ENCODE measurements around the gene RPLP2.
A peak's percentile ranks its signal among the peaks of the same experiment; 100 is the strongest.

The RPLP2 gene

GRCh38 chr11:764322-765024 lies 45.3 kb upstream of the RPLP2 start:
- H3K27ac ChIP-seq (ENCODE audit: insufficient read depth in 1 of 2, low read depth in 1 of 2, low read length in 2 of 2, poor library complexity in 1 of 2, severe bottlenecking in 2 of 2): no peak overlapping the region
- no peaks in the 10 kb centered on the region for H3K9me3 ChIP-seq (ENCODE audit: control extremely low read depth in 1 of 5, control insufficient read depth in 4 of 5, insufficient read depth in 2 of 5, low read depth in 1 of 5, low read length in 4 of 5)
- ChIA-PET POLR2A (interaction anchor here (0.7 kb wide), 1 partner anchor 16 kb away, joined by 3 read pairs; no protein-coding TSS in a partner anchor), CTCF (interaction anchor here (0.9 to 5.0 kb wide), 12 partner anchors 9 to 207 kb away, joined by 3 to 50 read pairs (median 6); partner anchors contain the start of gene TALDO1)
- H3K4me1 ChIP-seq (ENCODE audit: control extremely low read depth in 1 of 4, control insufficient read depth in 4 of 4, insufficient read depth in 4 of 4, low read length in 3 of 4): no peaks in the 10 kb centered on the region
- 94% methylated on average over 16 of the region's 18 CpGs for WGBS (ENCODE audit: insufficient coverage)
- H3K36me3 ChIP-seq (ENCODE audit: control insufficient read depth in 4 of 4, insufficient read depth in 4 of 4, low read length in 3 of 4): peaks cover 12 to 72% (median 56%) of the 10 kb centered on the region in 4 experiments
- H3K27me3 ChIP-seq (replicated peaks in 2 of 5; ENCODE audit: control insufficient read depth in 4 of 5, insufficient read depth in 5 of 5, low read length in 4 of 5): no peaks in the 10 kb centered on the region
- H3K4me3 ChIP-seq (ENCODE audit: control insufficient read depth in 1 of 7, extremely low read depth in 1 of 7, insufficient read depth in 4 of 7, low read depth in 2 of 7, low read length in 6 of 7): no peak overlapping the region
- no peak for DNase-seq

- 66% methylated on average over 18 of the region's 19 CpGs for WGBS (ENCODE audit: insufficient coverage)
- Histone ChIP-seq H3K27ac (ENCODE audit: insufficient read depth in 1 of 2, low read depth in 1 of 2, low read length in 2 of 2, poor library complexity in 1 of 2, severe bottlenecking in 2 of 2) (no peak overlapping the region), H3K27me3 (replicated peaks in 2 of 5; ENCODE audit: control insufficient read depth in 4 of 5, insufficient read depth in 5 of 5, low read length in 4 of 5) (no peaks in the 10 kb centered on the region), H3K4me1 (ENCODE audit: control extremely low read depth in 1 of 4, control insufficient read depth in 4 of 4, insufficient read depth in 4 of 4, low read length in 3 of 4) (no peaks in the 10 kb centered on the region), H3K36me3 (ENCODE audit: control insufficient read depth in 4 of 4, insufficient read depth in 4 of 4, low read length in 3 of 4) (peaks cover 6 to 70% (median 52%) of the 10 kb centered on the region in 4 experiments), H3K9me3 (ENCODE audit: control extremely low read depth in 1 of 5, control insufficient read depth in 4 of 5, insufficient read depth in 2 of 5, low read depth in 1 of 5, low read length in 4 of 5) (no peaks in the 10 kb centered on the region), H3K4me3 (ENCODE audit: control insufficient read depth in 1 of 7, extremely low read depth in 1 of 7, insufficient read depth in 4 of 7, low read depth in 2 of 7, low read length in 6 of 7) (no peak overlapping the region)
- POLR2A ChIA-PET: no interaction called here
- peak; percentile 83 to 92 (median 87) for DNase-seq
- CTCF ChIA-PET: interaction anchor here (0.6 to 5.0 kb wide), 13 partner anchors 10 to 108 kb away, joined by 3 to 50 read pairs (median 5); partner anchors contain the start of gene TALDO1
These were observed 44.6 kb upstream of the RPLP2 start for GRCh38 chr11:765025-765801.

GRCh38 chr11:765802-766091 lies 44.0 kb upstream of the RPLP2 start:
- no peak for DNase-seq
- Histone ChIP-seq H3K36me3 (ENCODE audit: control insufficient read depth in 4 of 4, insufficient read depth in 4 of 4, low read length in 3 of 4) (peaks cover 5 to 71% (median 50%) of the 10 kb centered on the region in 4 experiments), H3K4me3 (ENCODE audit: control insufficient read depth in 1 of 7, extremely low read depth in 1 of 7, insufficient read depth in 4 of 7, low read depth in 2 of 7, low read length in 6 of 7) (no peak overlapping the region), H3K9me3 (ENCODE audit: control extremely low read depth in 1 of 5, control insufficient read depth in 4 of 5, insufficient read depth in 2 of 5, low read depth in 1 of 5, low read length in 4 of 5) (no peaks in the 10 kb centered on the region), H3K27ac (ENCODE audit: insufficient read depth in 1 of 2, low read depth in 1 of 2, low read length in 2 of 2, poor library complexity in 1 of 2, severe bottlenecking in 2 of 2) (no peak overlapping the region), H3K4me1 (ENCODE audit: control extremely low read depth in 1 of 4, control insufficient read depth in 4 of 4, insufficient read depth in 4 of 4, low read length in 3 of 4) (no peaks in the 10 kb centered on the region), H3K27me3 (replicated peaks in 2 of 5; ENCODE audit: control insufficient read depth in 4 of 5, insufficient read depth in 5 of 5, low read length in 4 of 5) (no peaks in the 10 kb centered on the region)
- ChIA-PET POLR2A (no interaction called here), CTCF (interaction anchor here (0.6 to 5.0 kb wide), 10 partner anchors 8 to 109 kb away, joined by 3 to 50 read pairs (median 5); partner anchors contain the start of gene TALDO1)
- WGBS (ENCODE audit: insufficient coverage): 97% methylated on average over 8 of the region's 8 CpGs

- H3K4me3 ChIP-seq (ENCODE audit: control insufficient read depth in 1 of 7, extremely low read depth in 1 of 7, insufficient read depth in 4 of 7, low read depth in 2 of 7, low read length in 6 of 7): no peak overlapping the region
These were observed 43.4 kb upstream of the RPLP2 start for GRCh38 chr11:766106-766935.

GRCh38 chr11:766936-767210 lies 42.9 kb upstream of the RPLP2 start:
- H3K9me3 ChIP-seq (ENCODE audit: control extremely low read depth in 1 of 5, control insufficient read depth in 4 of 5, insufficient read depth in 2 of 5, low read depth in 1 of 5, low read length in 4 of 5): no peaks in the 10 kb centered on the region
- ChIA-PET CTCF (interaction anchor here (1.1 to 4.3 kb wide), 5 partner anchors 9 to 106 kb away, joined by 3 to 50 read pairs (median 10); no protein-coding TSS in a partner anchor), POLR2A (interaction anchor here (0.8 kb wide), 1 partner anchor 14 kb away, joined by 3 read pairs; no protein-coding TSS in a partner anchor)
- H3K27ac ChIP-seq (ENCODE audit: insufficient read depth in 1 of 2, low read depth in 1 of 2, low read length in 2 of 2, poor library complexity in 1 of 2, severe bottlenecking in 2 of 2): no peak overlapping the region
- H3K4me3 ChIP-seq (ENCODE audit: control insufficient read depth in 1 of 7, extremely low read depth in 1 of 7, insufficient read depth in 4 of 7, low read depth in 2 of 7, low read length in 6 of 7): no peak overlapping the region
- H3K36me3 ChIP-seq (ENCODE audit: control insufficient read depth in 4 of 4, insufficient read depth in 4 of 4, low read length in 3 of 4): peaks cover 5 to 75% (median 50%) of the 10 kb centered on the region in 4 experiments
- no peaks in the 10 kb centered on the region for H3K4me1 ChIP-seq (ENCODE audit: control extremely low read depth in 1 of 4, control insufficient read depth in 4 of 4, insufficient read depth in 4 of 4, low read length in 3 of 4)
- WGBS (ENCODE audit: insufficient coverage): 90% methylated on average over 2 of the region's 2 CpGs
- no peak for DNase-seq
- H3K27me3 ChIP-seq (replicated peaks in 2 of 5; ENCODE audit: control insufficient read depth in 4 of 5, insufficient read depth in 5 of 5, low read length in 4 of 5): no peaks in the 10 kb centered on the region

More at GRCh38 chr11:766106-766935, 43.4 kb upstream of the RPLP2 start:
- H3K27ac ChIP-seq (ENCODE audit: insufficient read depth in 1 of 2, low read depth in 1 of 2, low read length in 2 of 2, poor library complexity in 1 of 2, severe bottlenecking in 2 of 2): no peak overlapping the region
- no peak for DNase-seq
- ChIA-PET CTCF (interaction anchor here (0.6 to 4.3 kb wide), 9 partner anchors 9 to 109 kb away, joined by 3 to 50 read pairs (median 4); no protein-coding TSS in a partner anchor), POLR2A (interaction anchor here (0.8 kb wide), 1 partner anchor 13 kb away, joined by 3 read pairs; no protein-coding TSS in a partner anchor)
- no peaks in the 10 kb centered on the region for H3K4me1 ChIP-seq (ENCODE audit: control extremely low read depth in 1 of 4, control insufficient read depth in 4 of 4, insufficient read depth in 4 of 4, low read length in 3 of 4)
- H3K9me3 ChIP-seq (ENCODE audit: control extremely low read depth in 1 of 5, control insufficient read depth in 4 of 5, insufficient read depth in 2 of 5, low read depth in 1 of 5, low read length in 4 of 5): no peaks in the 10 kb centered on the region
- no peaks in the 10 kb centered on the region for H3K27me3 ChIP-seq (replicated peaks in 2 of 5; ENCODE audit: control insufficient read depth in 4 of 5, insufficient read depth in 5 of 5, low read length in 4 of 5)
- WGBS (ENCODE audit: insufficient coverage): 96% methylated on average over 7 of the region's 11 CpGs
- peaks cover 9 to 75% (median 50%) of the 10 kb centered on the region in 4 experiments for H3K36me3 ChIP-seq (ENCODE audit: control insufficient read depth in 4 of 4, insufficient read depth in 4 of 4, low read length in 3 of 4)

- no peaks in the 10 kb centered on the region for H3K9me3 ChIP-seq (ENCODE audit: control extremely low read depth in 1 of 5, control insufficient read depth in 4 of 5, insufficient read depth in 2 of 5, low read depth in 1 of 5, low read length in 4 of 5)
- no peaks in the 10 kb centered on the region for H3K27me3 ChIP-seq (replicated peaks in 2 of 5; ENCODE audit: control insufficient read depth in 4 of 5, insufficient read depth in 5 of 5, low read length in 4 of 5)
- H3K4me1 ChIP-seq (ENCODE audit: control extremely low read depth in 1 of 4, control insufficient read depth in 4 of 4, insufficient read depth in 4 of 4, low read length in 3 of 4): no peaks in the 10 kb centered on the region
- H3K27ac ChIP-seq (ENCODE audit: insufficient read depth in 1 of 2, low read depth in 1 of 2, low read length in 2 of 2, poor library complexity in 1 of 2, severe bottlenecking in 2 of 2): no peak overlapping the region
- WGBS (ENCODE audit: insufficient coverage): 98% methylated on average over 7 of the region's 11 CpGs
- ChIA-PET CTCF (interaction anchor here (1.4 to 4.3 kb wide), 3 partner anchors 19 to 106 kb away, joined by 3 to 50 read pairs (median 22); no protein-coding TSS in a partner anchor), POLR2A (no interaction called here)
- no peak overlapping the region for H3K4me3 ChIP-seq (ENCODE audit: control insufficient read depth in 1 of 7, extremely low read depth in 1 of 7, insufficient read depth in 4 of 7, low read depth in 2 of 7, low read length in 6 of 7)
- peaks cover 5 to 75% (median 49%) of the 10 kb centered on the region in 4 experiments for H3K36me3 ChIP-seq (ENCODE audit: control insufficient read depth in 4 of 4, insufficient read depth in 4 of 4, low read length in 3 of 4)
- no peak for DNase-seq
These were observed 42.5 kb upstream of the RPLP2 start for GRCh38 chr11:767238-767637.

Measured in common myeloid progenitor, CD34-positive (primary cell).